M059J (cell line): Measurements from ENCODE around the gene VSX1. TPM values are rescaled to one million over a fixed set of nuclear protein-coding genes. Genes with fewer than 3 reads are reported as not detected.

Experiments used
- DNase-seq: peaks from one replicate; pipeline ENCODE4 v3.0.0-alpha.2; 2012; ENCODE audit warnings: low read depth
- total RNA-seq: library from RNA; depleted of rRNA; stranded (reverse); fragments of >200 nt; shearing (Covaris generic); gene quantifications from 2 replicates; pipeline ENCODE4 v1.2.3, GENCODE V29; 2014

VSX1 gene
- total RNA-seq, 1 experiment from 2014 or later, result 0.32 TPM

DNA sequence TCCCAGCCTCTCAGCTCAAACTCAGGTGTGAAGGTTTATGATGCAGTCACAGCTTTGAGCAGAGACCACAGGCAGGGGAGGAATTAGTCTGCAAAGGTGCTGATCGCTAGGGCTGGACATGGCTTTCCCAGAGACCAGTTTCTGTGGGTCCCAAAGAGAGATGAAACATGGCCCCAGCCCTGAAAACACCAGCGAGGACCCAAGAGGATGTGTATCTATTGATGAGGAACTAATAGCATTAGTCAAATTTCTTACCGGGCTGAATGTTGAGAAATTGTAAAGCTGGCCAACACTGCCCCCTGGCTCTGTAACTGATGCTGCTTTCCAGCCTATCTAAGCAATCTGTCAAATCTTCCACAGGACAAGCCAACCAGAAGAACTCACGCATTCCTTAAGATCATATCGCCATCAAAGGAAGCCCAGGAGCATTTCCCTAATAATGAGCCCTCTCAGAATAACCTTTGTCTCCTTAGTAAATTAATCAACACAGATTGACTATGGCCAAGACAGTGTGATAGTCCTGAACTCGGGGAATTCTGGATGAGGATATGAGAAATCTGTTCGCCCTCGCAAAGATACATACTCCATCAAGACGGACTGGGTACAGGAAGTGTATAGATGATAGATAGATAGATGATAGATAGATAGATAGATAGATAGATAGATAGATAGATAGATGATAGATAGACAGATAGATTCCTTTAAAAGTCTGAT is 16.2 kb downstream of the VSX1 start:
- DNase-seq, result peak; percentile 64

DNA sequence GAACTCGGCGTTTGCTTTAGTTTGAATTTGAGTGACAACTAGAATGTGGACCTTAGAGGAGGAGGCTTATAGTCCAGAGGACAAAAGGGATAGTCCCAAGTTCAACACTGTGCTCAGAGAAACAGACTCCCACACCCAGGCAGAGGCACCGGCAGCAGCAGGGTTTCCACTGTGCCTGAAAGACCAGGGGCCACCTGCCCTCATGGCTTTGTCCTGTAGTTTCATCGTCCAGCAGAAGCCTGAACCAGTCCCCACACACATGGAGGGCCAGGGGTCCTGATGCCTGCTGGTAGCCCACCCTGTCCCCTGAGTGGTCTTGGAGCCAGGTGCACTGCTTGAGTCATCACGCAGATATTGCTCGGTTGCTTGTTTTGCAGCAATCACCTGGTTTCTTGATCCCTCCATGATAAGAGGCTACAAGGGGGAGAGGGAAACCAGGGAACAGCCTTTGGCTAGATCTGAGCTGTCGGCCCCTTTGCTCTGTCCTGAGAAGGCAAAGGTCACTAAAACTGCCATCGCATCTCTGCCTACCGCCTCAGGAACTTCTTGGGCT is 16.8 kb downstream of the VSX1 start:
- no peak for DNase-seq

DNA sequence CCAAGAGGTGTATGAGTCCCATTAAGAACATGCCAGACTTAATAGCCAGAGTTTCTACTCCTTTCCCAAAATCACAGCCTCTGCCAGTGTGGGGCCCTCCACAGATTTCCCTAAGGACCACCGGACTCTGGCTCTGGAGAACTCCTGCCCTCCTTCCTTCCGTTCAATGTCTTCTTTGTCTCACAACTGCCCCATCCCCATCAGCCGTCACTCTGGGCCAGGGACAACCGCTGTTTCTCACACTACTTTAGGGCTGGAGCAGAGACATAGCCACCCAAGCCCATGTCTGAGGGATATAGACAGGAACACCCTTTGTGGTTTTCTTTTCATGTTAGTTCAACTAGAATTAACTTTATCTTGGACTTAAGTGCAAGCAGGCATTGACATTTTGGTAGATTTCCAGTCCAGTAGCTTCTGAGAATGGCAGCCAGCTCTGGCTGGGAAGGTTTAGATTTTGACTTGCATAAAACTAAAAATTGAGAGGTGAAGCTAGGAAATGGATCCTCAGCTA is 17.3 kb downstream of the VSX1 start:
- no peak for DNase-seq

GRCh38 chr20:25063981-25064380 is 18.0 kb downstream of the VSX1 start:
- no peak for DNase-seq

- DNase-seq, result no peak
Measured at GRCh38 chr20:25063546-25063945, 18.4 kb downstream of the VSX1 start.

DNA sequence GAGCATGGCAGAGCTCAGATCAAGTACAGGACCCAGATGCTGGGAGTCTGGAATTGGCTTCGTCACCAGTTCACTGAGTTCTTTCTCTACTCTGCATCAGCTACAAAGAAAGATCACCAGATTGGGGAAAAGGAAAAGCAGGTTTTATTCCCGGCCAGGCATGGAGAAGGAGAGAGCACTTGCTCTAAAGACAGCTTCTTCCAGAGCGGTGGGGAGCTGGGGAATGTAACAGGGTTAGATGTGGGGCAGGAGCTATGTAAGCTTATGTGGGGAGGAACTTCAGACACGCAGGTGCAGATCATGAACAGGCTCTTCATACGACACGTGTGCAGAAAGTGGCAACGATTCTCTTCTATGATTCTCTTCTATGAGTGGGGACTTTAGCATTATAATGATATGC is 19.1 kb downstream of the VSX1 start:
- no peak for DNase-seq

DNA sequence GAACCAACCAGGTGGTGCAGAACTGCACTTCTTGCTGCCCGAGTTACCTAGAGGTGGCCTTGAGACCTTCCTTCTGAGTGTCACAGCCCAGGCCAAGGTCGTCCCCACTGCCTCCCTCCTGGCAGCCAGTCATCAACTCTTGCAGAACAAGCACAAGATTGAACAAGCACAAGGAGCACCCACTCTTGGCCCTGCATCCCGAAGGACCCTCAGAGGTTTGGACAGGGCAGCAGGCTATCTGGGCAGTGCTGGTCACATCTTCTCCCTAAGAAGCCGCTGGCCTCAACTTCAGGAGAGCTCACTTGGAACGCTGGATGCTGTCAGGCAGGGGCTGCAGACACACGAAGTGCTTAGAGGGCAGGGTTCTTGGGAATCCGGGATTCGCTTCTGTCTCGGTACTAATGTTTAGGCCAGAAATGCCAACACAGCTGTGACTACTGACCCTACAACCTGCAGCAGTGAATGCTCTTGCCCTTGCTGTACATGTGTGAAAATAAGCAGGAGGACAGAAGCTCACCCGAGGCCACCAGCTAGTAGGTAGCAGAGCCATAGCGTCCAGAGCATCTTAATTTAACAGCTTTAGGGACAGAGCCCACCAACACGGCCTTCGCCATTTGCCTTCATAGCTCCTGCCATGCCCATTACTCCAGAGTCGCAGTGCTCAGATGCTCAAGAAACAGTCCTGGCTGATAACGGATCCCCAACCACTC is 20.0 kb downstream of the VSX1 start:
- no peak for DNase-seq

- DNase-seq, result no peak
Measured at GRCh38 chr20:25061103-25061799, 20.7 kb downstream of the VSX1 start.

GRCh38 chr20:25059866-25060465 is 22.0 kb downstream of the VSX1 start:
- DNase-seq, result peak; percentile 33

- peak; percentile 18 for DNase-seq
Measured at GRCh38 chr20:25058847-25059810, 22.8 kb downstream of the VSX1 start.

GRCh38 chr20:25058051-25058846 is 23.7 kb downstream of the VSX1 start, which contains the start of gene ACSS1:
Gene ACSS1 (minus strand): TSS chr20:25058139. CDS start chr20:25058102, 37 bp downstream.
- DNase-seq, result peak; percentile 51

DNA sequence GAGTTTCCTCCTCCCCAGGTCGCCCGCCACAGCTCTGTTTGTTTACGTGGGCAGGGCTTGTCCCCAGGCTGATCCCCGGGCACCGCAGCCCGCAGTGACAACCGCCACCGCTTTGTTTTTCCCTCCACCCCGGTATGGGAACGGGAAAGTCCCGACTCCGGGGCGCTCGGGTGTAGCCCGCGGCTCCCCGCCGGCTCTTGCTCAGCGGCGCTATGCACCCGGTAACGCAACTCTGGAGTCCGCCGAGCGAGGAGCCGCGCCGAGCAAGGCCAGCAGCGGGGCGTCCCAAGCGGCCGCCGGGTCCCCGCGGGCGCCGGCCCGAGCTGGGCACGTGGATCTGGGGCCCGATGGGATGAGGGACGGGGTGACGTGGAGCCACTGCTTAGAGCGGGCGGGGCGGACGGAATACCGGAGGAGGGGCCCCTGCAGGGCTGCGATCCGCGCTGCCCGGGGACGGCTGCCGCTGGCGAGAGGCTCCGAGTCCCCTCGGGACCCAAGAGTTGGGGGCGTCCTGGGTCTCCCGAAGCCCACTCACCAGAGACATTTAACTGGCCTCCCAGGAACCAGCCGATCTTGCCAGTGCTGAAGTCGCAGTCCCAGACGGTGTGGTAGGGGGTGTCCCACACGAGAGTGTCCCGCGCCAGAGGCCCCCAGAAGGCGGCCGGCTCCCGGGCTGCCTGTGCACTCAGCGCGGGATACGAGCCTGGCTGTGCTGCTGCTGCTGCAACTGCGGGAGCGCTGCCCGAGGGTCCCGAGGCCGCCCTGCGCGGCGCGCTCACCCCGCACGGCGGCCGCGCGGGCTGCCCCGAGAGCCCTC is 24.5 kb downstream of the VSX1 start:
- DNase-seq, result peak; percentile 61

GRCh38 chr20:25056690-25057233 is 25.2 kb downstream of the VSX1 start:
- no peak for DNase-seq

GRCh38 chr20:25055711-25056495 is 26.0 kb downstream of the VSX1 start:
- peak; percentile 65 for DNase-seq

DNA sequence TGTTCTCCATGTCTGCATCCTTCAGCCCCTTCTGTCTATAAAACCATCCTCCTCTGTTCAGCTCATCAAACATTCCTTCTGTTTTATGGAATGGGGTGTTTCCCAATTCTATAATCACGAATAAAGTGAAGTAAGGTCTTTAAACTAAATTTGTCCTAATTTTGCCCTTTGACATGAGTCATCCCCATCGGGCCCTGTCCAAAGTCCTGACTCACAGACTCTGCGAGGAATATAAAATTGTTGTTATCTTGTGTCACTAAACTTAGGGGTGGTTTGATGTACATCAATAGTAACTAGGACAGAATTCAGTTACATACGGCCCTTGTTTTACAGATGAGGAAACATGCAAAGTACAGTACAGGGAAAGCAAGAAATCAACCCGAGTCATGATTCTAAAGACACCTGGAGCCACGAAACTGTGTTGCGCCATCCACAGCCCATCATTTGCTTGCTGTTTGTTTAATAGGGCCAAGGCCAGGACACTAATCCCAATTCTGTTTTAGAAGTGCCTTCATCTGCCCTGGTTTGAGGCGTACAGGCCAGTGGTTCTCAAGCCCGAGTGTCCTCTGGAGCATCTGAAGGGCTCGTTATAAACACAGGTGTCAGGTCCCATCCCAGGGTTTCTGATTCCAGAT is 26.8 kb downstream of the VSX1 start:
- DNase-seq, result peak; percentile 55

- DNase-seq, result no peak
Measured at GRCh38 chr20:25054096-25054820, 27.7 kb downstream of the VSX1 start.
